Hepatocyte (in vitro differentiated cells): Measurements from ENCODE around the gene ZSCAN30.

Source experiments
- EZH2 ChIP-seq: fragments of 200-600 bp; sonication (generic); IDR thresholded peaks from 2 replicates; pipeline ENCODE4 v1.6.1; 2016; ENCODE audit warnings: antibody characterized with exemption, mild to moderate bottlenecking, borderline replicate concordance
- EZH2phosphoT487 ChIP-seq: fragments of 200-600 bp; sonication (generic); IDR thresholded peaks from one replicate; pipeline ENCODE4 v1.6.1; 2018; ENCODE audit warnings: antibody characterized with exemption, mild to moderate bottlenecking, low read depth, moderate library complexity; ENCODE audit not compliant: unreplicated experiment, severe bottlenecking
- TF ChIP-seq, protein P1 (sequence below): fragments of 200-600 bp; sonication (generic); IDR thresholded peaks from 2 replicates; pipeline ENCODE4 v1.5.1; 2016; ENCODE audit warnings: antibody characterized with exemption, mild to moderate bottlenecking; ENCODE audit not compliant: poor library complexity

DNA sequence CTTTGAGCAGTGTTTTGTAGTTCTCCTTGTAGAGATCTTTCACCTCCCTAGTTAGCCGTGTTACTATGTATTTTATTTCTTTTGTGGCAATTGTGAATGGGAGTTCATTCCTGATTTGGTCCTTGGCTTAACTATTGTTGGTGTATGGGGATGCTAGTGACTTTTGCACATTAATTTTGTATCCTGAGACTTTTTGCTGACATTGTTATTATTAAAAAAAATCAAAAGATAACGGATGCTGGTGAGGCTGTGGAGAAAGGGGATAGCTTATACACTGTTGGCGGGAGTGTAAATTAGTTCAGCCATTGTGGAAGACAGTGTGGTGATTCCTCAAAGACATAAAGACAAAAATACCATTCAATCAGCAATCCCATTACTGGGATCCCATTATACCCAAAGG lies 66.2 kb downstream of the ZSCAN30 start:
- TF ChIP-seq, protein P1, sequence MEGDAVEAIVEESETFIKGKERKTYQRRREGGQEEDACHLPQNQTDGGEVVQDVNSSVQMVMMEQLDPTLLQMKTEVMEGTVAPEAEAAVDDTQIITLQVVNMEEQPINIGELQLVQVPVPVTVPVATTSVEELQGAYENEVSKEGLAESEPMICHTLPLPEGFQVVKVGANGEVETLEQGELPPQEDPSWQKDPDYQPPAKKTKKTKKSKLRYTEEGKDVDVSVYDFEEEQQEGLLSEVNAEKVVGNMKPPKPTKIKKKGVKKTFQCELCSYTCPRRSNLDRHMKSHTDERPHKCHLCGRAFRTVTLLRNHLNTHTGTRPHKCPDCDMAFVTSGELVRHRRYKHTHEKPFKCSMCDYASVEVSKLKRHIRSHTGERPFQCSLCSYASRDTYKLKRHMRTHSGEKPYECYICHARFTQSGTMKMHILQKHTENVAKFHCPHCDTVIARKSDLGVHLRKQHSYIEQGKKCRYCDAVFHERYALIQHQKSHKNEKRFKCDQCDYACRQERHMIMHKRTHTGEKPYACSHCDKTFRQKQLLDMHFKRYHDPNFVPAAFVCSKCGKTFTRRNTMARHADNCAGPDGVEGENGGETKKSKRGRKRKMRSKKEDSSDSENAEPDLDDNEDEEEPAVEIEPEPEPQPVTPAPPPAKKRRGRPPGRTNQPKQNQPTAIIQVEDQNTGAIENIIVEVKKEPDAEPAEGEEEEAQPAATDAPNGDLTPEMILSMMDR = no peak
- TF ChIP-seq EZH2 (no peak), EZH2phosphoT487 (no peak)
